HT-29 (cell line): ENCODE results near the gene INPP4B. TPM values are rescaled to one million over a fixed set of nuclear protein-coding genes. Genes with fewer than 3 reads are reported as not detected.

Experiments used
- DNase-seq: peaks from one replicate; pipeline ENCODE4 v3.0.0-alpha.2; 2015; ENCODE audit warnings: low spot score
- total RNA-seq: library from RNA; depleted of rRNA; stranded (reverse); fragments of >200 nt; shearing (Covaris generic); gene quantifications from 2 replicates; pipeline ENCODE4 v1.2.3, GENCODE V29; 2014

Gene INPP4B
- total RNA-seq, 1 experiment from 2014 or later: 19.1 TPM

GRCh38 chr4:142030010-142030409 lies 816.1 kb downstream of the INPP4B start:
- no peak for DNase-seq

- no peak for DNase-seq
Measured at GRCh38 chr4:142021761-142022160, 824.3 kb downstream of the INPP4B start.

GRCh38 chr4:142021181-142021580 lies 824.9 kb downstream of the INPP4B start:
- DNase-seq: no peak

GRCh38 chr4:142016031-142016430 lies 830.1 kb downstream of the INPP4B start:
- DNase-seq: no peak

GRCh38 chr4:142009751-142010150 lies 836.4 kb downstream of the INPP4B start:
- DNase-seq: no peak

- no peak for DNase-seq
Measured at GRCh38 chr4:142005519-142005918, 840.6 kb downstream of the INPP4B start.

- DNase-seq: no peak
Measured at GRCh38 chr4:141999446-142000143, 846.5 kb downstream of the INPP4B start.

- no peak for DNase-seq
Measured at GRCh38 chr4:141995056-141995455, 851.0 kb downstream of the INPP4B start.

- no peak for DNase-seq
Measured at GRCh38 chr4:141977433-141977832, 868.7 kb downstream of the INPP4B start.
